GM19025 (cell line): ENCODE measurements around the gene MYT1.
A peak's percentile ranks its signal among the peaks of the same experiment; 100 is the strongest.
"Not testable (repeated sequence)": the region's sequence is repeated elsewhere in the genome, so short reads cannot be mapped to it uniquely, and the experiment has no call there.

Experiments used
- ATAC-seq: cut with Tn5 transposase; IDR thresholded peaks from one replicate; pipeline ENCODE4 v1.9.1; 2021; ENCODE audit warnings: mild to moderate bottlenecking, low read depth, moderate library complexity; ENCODE audit not compliant: unreplicated experiment

Gene MYT1

DNA sequence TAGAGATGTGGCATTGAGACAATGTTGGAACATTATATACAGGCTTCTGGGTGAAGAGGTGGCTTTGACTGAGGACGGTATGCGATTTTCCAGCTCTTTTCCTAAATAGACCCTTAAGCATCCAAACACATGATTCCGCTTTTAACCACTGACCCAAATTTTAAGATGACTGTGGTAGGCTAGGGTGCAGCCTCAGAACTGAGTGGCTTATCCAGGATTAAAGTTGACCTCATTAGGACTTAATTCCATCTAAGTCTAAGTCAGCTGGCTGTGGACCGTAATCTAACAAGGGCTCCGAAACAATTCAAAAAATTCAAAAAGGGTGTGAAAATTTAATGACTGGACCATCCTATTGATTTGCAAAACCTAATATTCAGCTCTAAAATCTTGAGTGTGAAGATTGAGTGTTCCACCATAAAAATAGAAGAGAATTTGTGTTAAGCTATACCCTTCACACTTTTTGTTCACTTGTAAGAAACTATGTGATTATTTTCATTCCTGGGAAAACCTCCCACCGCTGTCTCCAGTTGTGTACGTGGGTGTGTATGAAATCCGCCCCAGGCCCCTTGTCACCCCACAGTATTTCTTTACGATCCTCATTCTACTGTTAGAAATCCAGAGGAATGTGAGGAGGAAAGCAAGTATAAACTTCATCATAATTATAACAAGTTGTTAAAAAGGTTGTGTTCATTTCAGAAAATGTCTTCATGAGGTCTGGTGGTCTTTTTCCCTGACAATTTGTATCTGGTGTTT is 94.0 kb downstream of the MYT1 start:
- ATAC-seq, result no peak

GRCh38 chr20:64260239-64260638 is 96.0 kb downstream of the MYT1 start:
- ATAC-seq, result no peak

- no peak for ATAC-seq
These were observed 96.9 kb downstream of the MYT1 start for GRCh38 chr20:64261138-64261537.

GRCh38 chr20:64264091-64264490 is 99.8 kb downstream of the MYT1 start:
- ATAC-seq, result no peak

- no peak for ATAC-seq
These were observed 100.9 kb downstream of the MYT1 start for GRCh38 chr20:64265201-64265600.

DNA sequence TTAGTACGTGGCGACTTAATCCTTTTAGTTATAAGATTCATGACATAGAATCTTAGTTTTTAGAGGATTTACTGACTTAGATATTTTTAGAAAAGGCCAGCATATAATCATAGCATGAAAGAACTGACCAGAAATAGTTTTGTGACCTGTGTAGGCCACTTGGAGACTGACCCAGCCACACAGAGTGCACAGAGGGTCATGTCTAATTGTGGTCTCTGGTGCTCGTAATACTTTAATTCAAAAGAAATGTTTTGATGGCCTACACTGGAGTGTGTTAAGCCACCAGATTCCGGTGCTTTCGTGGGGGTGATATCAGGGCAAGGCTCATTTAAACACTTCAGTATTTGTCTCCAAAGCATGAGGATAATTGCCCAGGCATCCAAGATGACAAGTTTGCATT is 102.7 kb downstream of the MYT1 start:
- no peak for ATAC-seq

- ATAC-seq, result no peak
These were observed 103.9 kb downstream of the MYT1 start for GRCh38 chr20:64268174-64268573.

DNA sequence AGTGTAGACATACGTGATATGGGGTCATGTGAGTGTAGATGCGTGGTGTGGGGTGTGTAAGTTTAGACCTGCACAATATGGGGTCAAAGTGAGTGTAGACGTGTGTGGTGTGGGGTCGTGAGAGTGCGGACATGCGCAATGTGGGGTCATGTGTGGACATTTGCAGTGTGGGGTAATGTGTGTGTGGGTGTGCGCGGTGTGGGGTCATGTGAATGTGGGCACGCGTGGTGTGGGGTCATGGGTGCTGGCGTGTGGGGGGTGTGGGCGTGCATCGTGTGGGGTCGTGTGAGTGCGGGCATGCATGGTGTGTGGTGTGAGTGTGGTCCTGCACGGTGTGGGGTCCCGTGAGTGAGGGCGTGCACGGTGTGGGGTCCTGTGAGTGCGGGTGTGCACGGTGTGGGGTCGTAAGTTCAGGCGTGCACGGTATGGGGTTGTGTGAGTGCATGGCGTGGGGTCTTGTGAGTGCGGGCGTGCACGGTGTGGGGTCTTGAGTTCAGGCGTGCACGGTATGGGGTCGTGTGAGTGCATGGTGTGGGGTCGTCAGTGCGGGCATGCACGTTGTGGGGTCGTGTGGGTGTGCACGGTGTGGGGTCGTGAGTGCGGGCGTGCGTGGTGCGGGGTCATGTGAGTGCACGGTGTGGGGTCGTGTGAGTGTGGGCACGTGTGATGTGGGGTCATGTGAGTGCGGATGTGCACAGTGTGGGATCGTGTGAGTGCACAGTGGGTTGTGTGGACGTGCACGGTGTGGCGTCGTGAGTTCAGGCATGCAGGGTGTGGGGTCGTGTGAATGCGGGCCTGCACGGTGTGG is 105.6 kb downstream of the MYT1 start:
- ATAC-seq, result no peak

DNA sequence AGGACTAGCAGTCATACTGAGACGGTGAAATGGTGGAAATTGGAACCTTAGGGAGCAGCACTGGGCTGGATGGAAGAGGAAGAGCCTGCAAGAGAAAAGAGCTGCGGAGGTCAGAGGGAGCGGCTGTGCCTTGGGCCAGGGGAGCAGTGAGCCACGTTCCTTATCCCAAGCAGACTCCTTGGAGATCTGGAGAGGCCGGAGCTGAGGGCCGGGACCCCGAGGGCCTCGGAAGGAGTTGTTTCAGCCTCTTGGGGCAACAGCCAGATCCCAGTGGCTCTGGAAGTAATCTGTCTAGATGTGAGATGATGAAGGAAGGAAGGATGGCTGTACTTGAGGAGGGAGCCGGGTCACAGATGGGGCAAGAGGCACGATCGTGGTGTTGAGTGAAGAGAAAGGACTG is 107.4 kb downstream of the MYT1 start:
- no peak for ATAC-seq

GRCh38 chr20:64273109-64273508 is 108.9 kb downstream of the MYT1 start:
- ATAC-seq, result no peak

- no peak for ATAC-seq
These were observed 112.6 kb downstream of the MYT1 start for GRCh38 chr20:64276817-64277216.

DNA sequence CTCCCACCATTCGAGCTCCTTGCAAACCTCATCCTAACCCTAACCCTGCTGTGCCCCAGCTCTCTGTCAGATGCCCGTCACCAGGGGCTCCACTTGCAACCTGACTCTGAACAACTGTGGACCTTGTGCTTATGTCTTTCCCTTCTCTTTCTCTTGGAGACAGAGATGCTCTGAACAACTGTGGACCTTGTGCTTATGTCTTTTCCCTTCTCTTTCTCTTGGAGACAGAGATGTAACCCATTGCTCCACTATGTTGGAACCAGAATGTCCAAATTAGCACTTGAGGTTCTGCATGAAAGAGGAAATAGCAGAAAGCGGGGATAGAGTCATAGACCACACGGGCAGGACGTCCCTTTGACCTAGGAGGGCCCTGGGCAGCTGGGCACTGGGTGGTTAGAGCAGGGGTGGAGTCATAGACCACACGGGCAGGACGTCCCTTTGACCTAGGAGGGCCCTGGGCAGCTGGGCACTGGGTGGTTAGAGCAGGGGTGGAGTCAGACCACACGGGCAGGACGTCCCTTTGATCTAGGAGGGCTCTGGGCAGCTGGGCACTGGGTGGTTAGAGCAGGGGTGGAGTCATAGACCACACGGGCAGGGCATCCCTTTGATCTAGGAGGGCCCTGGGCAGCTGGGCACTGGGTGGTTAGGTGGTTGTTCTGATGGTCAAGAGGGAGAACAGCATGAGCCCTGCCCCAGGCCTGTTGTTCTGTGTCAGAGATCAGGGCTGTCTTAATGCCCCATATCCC is 113.5 kb downstream of the MYT1 start:
- ATAC-seq, result no peak

DNA sequence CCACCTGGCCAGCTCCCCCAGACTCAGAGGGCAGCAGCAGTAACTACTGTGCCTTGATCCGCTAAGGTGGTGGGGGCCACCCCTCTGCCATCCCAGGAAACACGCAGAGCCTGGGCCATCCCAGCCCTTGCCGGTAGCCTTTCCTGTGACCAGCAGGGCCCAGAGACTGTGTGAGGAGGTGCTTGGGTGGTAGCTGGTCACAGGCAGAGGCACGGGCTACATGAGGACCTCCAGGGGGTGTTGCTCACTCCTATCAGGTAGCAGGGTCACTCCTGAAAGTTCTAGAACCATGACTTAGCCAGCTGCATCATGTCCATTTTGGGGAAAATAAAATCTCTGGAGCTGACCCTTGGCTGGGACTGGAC is 114.0 kb downstream of the MYT1 start:
- no peak for ATAC-seq

DNA sequence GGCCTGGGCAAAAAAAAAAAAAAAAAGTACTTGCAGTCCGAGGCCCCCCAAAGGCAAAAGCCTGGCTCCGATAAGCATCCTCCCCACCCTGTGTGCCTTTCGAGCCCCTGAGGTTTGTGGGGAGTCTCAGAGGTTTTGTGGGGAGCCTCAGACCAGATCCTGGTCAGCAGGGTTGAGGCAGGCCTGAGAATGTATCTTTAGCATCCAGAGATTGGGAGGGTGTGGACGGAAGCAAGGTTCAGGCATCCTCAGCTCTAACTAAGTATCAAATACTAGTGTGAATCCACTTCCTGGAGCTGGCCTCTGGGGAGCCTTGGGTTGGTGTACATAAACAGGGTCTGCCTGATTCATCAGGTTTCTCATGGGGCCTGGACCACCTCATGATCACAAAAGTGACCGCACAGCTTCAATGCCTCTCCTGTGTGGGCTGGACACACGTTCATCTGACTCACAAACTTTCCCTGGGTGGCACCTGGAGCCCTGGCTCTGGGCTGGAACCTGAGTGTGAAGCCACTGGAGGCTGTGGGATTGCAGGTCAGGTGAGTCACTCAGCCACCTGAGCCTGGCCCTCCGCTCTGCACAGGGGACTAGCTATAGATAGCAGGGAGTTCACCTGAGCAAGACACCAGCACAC is 115.7 kb downstream of the MYT1 start:
- ATAC-seq, result no peak

DNA sequence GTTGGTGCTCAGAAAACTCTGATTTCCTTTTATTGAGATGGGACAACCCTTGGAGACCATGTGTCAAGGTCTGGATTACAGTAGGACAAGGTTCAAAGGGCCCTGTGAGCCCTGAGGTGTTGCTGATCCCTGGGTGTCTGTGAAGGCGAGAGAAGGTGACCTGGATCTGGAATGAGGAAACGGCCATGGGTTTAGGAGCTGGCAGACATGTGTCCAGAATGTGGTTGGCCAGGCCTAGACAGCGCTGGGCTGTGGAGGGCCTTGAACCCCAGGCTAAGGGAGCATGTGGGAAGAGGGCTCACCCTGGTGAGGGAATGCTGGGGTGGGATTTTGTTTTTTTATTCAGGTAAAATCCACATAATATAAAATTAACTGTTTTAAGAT is 116.2 kb downstream of the MYT1 start:
- no peak for ATAC-seq

- no peak for ATAC-seq
These were observed 119.4 kb downstream of the MYT1 start for GRCh38 chr20:64283646-64284045.

DNA sequence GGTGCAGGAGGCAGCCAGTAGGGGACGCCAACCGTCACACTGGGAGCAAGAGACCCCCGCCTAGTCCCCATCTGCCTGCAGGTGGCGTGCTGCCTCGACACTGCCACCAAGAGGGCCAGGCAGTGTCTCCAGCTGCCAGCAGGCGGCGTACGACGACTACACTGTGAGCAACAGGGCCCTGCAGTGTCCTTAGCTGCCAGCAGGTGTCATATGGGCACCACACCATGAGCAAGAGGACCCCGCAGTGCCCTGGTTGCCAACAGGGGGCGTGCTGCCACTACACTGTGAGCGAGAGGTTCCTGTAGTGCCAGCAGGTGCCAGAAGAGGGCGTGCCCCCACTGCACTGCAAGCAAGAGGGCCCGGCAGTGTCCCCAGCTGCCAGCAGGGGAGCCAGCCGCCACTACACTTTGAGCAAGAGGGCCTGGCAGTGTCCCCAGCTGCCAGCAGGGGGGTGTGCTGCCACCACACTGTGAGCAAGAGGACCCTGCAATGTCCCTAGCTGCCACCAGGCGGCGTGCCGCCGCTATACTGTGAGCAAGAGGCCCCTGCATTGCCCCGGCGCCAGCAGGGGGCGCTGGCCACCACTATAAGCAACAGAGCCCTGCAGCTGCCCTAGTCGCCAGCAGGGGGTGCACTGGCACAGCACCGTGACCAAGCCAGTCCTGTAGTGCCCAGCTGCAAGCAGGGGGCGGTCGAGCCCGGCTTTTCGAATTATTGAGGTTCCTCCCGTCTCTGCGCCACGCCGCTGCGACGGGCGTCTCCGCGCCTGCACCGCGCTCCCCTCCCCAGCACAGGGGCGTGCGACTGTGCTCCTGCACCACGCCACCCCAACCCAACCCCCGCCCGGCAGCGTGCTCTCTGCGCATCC is 121.6 kb downstream of the MYT1 start:
- ATAC-seq, result peak; percentile 90

- not testable (repeated sequence) for ATAC-seq
These were observed 122.4 kb downstream of the MYT1 start for GRCh38 chr20:64286447-64287263.

GRCh38 chr20:64287264-64287590 is 123.0 kb downstream of the MYT1 start:
- ATAC-seq, result not testable (repeated sequence)
